Measurements from ENCODE around the gene SYNDIG1. TPM values are rescaled to one million over a fixed set of nuclear protein-coding genes. Genes with fewer than 3 reads are reported as not detected.

Gene SYNDIG1
- total RNA-seq, 2 experiments from 2014 or later = not detected

DNA sequence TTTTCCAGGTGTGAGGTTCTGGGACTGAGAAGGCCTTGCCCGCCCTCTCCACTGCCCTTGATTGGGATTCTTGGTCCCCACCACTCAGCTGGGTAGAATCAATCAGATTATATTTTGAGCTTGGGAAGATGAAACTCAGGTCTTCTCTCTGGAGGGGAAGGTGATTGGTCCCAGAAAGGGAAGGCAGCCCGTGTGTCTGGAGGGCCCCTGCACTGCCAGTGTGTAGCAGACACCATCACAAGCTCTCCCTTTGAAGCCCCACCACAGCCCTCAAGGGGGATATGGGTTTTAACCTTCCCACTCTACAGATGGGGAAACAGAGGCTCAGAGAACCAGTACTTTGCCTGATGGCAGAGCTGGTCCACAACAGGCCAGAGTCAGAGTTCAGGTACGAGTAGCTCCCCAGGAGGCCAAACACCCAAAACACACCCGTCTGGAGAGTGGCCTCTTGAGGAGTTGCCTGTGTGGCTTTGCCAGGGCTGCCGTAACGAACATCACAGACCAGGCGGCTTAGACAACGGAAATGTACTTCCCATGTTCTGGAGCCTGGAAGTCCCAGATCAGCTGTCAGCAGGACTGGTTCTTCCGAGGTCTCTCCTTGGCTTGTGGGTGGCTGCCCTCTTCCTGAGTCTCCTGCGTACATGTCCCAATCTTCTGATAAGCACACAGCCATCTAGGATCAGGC, 205.6 kb downstream of the SYNDIG1 start:
- no peaks in the 10 kb centered on the region for H3K9me3 Mint-ChIP-seq
- H3K4me3 Mint-ChIP-seq = no peak overlapping the region
- H3K27me3 Mint-ChIP-seq = no peaks in the 10 kb centered on the region
- no peak overlapping the region for H3K27ac Mint-ChIP-seq
- no peak for DNase-seq
- H3K4me1 Mint-ChIP-seq = no peaks in the 10 kb centered on the region
- H3K36me3 Mint-ChIP-seq = no peaks in the 10 kb centered on the region

GRCh38 chr20:24675651-24676352, 206.4 kb downstream of the SYNDIG1 start:
- H3K4me1 Mint-ChIP-seq = no peaks in the 10 kb centered on the region
- no peaks in the 10 kb centered on the region for H3K27me3 Mint-ChIP-seq
- no peak overlapping the region for H3K4me3 Mint-ChIP-seq
- H3K27ac Mint-ChIP-seq = no peak overlapping the region
- H3K36me3 Mint-ChIP-seq = no peaks in the 10 kb centered on the region
- DNase-seq = no peak
- no peaks in the 10 kb centered on the region for H3K9me3 Mint-ChIP-seq

DNA sequence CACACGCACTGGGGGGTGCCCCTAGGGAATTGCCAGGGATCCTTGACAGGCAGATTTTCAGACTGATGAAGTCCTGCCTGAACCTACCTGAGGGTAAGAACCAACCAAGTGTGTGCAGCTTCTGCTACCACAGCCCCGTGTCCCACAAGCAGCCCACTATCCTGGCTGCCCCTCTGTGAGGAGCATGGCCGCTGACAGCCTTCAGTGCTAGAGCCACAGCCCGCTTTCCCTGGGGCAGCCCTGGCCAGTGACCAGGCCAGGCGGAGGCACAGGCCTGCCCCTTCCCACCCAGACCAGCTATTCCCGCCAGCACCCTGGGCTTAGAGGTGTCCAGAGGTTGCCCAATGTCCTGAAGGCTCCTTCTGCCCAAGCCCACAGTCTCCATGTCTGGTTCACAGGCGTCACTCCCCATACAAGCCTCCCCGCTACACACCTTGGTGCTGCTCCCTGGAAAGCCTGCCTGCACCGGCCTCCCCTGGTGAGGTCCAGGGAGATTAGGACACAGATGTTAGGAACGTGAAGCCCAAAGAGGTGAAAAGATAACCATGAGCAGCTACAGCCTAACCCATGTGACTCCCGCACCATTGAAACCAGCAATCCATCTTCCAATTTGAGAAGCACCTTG, 207.0 kb downstream of the SYNDIG1 start:
- Mint-ChIP-seq H3K4me1 (no peaks in the 10 kb centered on the region), H3K27ac (no peak overlapping the region), H3K9me3 (no peaks in the 10 kb centered on the region), H3K4me3 (no peak overlapping the region), H3K27me3 (no peaks in the 10 kb centered on the region), H3K36me3 (no peaks in the 10 kb centered on the region)
- DNase-seq = no peak

- Mint-ChIP-seq H3K4me3 (no peak overlapping the region), H3K27me3 (no peaks in the 10 kb centered on the region), H3K4me1 (no peaks in the 10 kb centered on the region), H3K36me3 (no peaks in the 10 kb centered on the region), H3K9me3 (no peaks in the 10 kb centered on the region), H3K27ac (no peak overlapping the region)
- DNase-seq = no peak
Observed at GRCh38 chr20:24676978-24677370, 207.5 kb downstream of the SYNDIG1 start.

DNA sequence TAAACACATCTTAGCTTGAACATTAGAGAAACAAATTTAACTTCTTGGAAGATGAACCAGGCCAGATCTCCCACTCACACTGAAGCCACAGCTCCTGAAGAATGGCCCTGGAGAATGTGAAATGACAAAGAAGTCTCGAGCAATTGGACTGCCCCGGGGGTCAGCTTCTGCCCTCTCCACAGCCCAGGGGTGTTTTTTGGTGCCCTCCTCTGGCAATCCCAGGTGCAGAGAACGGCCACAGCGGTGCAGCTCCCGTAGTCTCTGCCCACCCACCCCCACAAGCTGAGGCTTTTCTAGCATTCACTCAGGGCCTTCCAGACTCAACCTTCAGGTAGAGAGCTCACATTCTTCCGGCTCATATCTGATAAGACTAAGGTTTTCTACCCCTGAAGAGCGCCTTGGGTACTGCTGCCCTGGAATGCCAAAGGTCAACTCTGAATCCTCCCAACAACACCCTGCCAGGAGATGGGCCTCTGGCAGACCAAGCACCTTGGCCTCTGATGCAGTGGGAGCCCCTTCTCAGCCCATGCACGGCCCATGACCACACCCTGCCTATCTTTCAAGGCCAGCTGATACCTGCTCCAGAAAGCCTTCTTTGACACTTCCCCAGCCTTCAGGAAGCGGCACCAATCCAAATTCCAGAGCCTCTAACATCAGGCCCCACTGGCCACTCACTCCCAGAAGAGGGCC, 208.3 kb downstream of the SYNDIG1 start:
- H3K9me3 Mint-ChIP-seq = no peaks in the 10 kb centered on the region
- H3K27ac Mint-ChIP-seq = no peak overlapping the region
- no peaks in the 10 kb centered on the region for H3K27me3 Mint-ChIP-seq
- no peak for DNase-seq
- no peaks in the 10 kb centered on the region for H3K4me1 Mint-ChIP-seq
- no peak overlapping the region for H3K4me3 Mint-ChIP-seq
- H3K36me3 Mint-ChIP-seq = no peaks in the 10 kb centered on the region

DNA sequence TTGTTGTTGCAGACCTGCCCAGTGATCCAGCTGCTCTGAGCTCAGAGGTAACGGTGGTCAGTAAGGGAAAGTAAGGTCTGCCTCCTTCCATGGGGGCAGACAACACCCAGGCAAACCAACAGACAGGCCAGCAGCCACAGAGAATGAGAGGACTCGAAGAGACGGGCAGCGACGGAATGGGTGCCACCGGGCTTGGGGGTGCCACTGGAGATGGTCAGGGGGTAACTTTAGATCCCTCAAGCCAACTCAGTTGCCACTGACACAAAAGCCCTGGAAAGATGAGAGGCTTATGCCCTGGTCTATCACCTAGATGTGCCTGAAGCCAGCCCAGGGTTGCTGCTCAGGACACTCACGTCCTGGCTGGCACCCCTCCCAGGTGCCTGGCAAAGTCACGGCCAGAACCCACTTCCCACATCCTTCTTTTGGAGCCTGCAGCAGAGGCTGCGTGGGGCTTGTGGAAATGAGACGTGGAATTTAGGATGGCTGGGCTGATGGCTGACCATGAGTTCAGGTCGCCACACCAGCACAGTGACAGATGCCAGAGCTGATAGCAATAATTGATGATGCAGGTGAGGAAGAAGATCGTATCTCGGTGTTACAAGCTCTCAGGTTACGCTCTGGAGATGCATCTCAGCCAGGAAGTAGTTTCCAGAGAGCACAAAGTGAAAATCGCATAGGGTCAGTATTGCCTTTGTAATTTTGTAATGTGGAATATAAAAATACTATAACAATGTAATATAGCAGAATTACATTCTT, 209.1 kb downstream of the SYNDIG1 start:
- Mint-ChIP-seq H3K9me3 (no peaks in the 10 kb centered on the region), H3K36me3 (no peaks in the 10 kb centered on the region), H3K4me3 (no peak overlapping the region), H3K27ac (no peak overlapping the region), H3K27me3 (no peaks in the 10 kb centered on the region), H3K4me1 (peaks cover 2% of the 10 kb centered on the region)
- DNase-seq = no peak

DNA sequence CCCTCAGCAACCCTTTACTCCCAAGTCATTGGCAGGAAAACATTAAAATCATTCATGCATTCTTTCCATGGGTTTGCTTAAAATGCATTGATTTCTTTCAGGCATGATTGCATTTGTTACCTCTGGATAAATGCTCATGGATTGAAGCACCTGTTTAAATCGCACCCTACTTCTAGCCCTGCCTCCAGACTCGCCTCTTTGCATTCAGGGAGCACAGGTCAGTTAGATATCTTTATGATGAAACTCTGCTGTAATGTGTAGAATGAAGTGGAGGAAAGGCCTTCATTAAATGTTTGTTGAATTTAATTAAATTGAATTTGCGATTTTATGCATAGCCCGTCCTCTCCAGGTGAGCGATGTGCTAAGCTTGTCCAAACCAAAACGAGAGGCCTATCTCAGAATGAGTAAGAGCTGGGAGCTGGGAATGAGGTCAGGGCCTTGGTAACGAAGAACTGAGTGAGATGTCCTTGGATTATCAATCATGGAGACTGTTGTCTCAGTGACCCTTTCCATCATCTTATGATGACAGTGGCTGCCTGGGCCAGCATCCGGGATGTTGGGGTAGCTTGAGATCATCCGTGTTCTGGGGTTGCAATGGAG, 210.1 kb downstream of the SYNDIG1 start:
- no peak for DNase-seq
- no peak overlapping the region for H3K4me3 Mint-ChIP-seq
- H3K4me1 Mint-ChIP-seq = peaks cover 3% of the 10 kb centered on the region
- H3K36me3 Mint-ChIP-seq = no peaks in the 10 kb centered on the region
- no peaks in the 10 kb centered on the region for H3K9me3 Mint-ChIP-seq
- no peak overlapping the region for H3K27ac Mint-ChIP-seq
- no peaks in the 10 kb centered on the region for H3K27me3 Mint-ChIP-seq

DNA sequence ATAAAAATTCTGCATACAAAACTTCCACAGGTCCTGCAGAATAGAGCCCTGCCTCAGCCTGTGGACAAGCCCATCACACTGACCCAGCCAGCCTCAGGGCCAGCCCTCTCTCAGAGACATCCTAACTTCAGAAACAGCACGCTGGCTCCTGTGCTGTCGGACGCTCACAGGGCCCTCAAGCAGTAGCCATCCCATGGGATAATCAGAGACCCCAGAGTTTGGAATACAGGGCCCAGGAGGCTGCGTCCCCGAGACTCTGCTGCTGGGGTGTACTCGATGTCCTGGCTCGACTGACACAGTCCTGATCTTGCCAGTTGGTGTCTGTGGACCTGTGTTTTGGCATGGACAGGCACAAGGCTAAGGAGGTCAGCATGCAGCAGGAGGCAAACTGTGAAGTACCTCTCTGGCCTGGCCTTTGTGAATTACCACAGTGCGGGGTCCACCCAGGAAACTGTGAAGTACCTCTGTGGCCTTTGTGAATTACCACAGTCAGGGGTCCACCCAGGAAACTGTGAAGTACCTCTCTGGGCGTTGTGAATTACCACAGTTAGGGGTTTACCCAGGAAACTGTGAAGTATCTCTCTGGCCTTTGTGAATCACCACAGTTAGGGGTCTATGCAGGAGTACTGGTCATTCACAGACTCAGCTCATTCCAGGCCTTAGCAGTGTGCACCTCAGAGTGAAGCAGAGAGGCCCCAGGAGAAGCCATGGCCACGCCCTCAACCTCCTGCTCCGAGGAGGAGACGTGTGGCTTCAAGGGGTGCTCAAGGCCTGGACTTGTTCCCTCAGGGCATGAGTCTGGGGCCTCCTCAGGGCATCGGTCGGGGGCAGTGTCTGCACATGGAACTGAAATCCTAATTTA, 212.4 kb downstream of the SYNDIG1 start:
- H3K4me3 Mint-ChIP-seq = no peak overlapping the region
- no peaks in the 10 kb centered on the region for H3K36me3 Mint-ChIP-seq
- no peaks in the 10 kb centered on the region for H3K9me3 Mint-ChIP-seq
- H3K27me3 Mint-ChIP-seq = no peaks in the 10 kb centered on the region
- DNase-seq = no peak
- H3K27ac Mint-ChIP-seq = no peak overlapping the region
- H3K4me1 Mint-ChIP-seq = peaks cover 3% of the 10 kb centered on the region

DNA sequence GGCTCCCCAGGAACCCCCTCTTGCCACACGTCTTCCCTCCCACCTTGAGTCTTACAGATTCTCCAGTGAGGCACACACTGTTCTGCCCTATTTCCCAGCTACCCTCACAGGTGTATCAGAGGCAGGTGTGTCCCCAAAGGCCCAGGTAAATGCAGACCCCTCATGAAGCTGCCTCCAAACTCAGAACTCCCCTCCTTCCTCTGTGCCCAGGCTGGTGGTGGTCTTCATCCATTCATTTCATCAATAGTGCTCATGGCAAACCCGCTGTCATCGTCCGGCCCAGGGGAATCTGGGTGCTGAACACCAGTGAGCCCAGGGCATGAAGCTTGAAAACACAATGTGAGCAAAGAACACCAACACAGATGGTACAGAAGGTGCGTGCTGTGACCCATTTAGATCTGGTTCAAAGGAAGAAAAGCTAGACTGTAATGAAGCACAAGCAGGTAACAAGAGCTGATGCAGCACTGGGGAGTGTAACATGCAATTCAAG, 213.1 kb downstream of the SYNDIG1 start:
- Mint-ChIP-seq H3K9me3 (no peaks in the 10 kb centered on the region), H3K27ac (no peak overlapping the region), H3K4me3 (no peak overlapping the region), H3K4me1 (peaks cover 3% of the 10 kb centered on the region), H3K27me3 (no peaks in the 10 kb centered on the region), H3K36me3 (no peaks in the 10 kb centered on the region)
- no peak for DNase-seq

GRCh38 chr20:24683676-24684075, 214.2 kb downstream of the SYNDIG1 start:
- Mint-ChIP-seq H3K27me3 (no peaks in the 10 kb centered on the region), H3K4me1 (peaks cover 3% of the 10 kb centered on the region), H3K4me3 (no peak overlapping the region), H3K36me3 (no peaks in the 10 kb centered on the region), H3K9me3 (no peaks in the 10 kb centered on the region), H3K27ac (no peak overlapping the region)
- no peak for DNase-seq

DNA sequence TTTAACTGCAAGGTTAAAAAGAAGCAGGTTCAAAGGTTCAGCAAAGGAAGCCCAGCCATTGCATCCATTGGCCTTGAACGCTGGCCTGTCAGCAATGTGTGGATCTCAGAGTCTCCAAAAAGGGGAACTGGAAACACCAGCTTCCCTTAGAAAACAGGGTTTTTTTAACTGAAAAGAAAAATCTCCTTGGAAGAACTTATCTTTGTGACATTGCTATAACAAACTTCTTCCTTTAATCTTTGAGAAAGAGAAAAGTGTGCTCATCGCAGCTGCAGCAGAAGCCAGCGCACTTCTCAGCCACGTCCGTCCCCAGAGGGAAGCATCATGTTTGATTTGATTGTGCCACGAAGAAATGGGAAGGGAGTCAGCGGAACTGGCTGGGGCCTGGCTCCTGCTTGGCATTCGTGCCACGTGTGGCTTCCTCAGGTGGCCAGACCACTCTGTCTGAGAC, 215.0 kb downstream of the SYNDIG1 start:
- H3K4me3 Mint-ChIP-seq = no peak overlapping the region
- no peaks in the 10 kb centered on the region for H3K36me3 Mint-ChIP-seq
- peaks cover 3% of the 10 kb centered on the region for H3K4me1 Mint-ChIP-seq
- no peaks in the 10 kb centered on the region for H3K9me3 Mint-ChIP-seq
- H3K27me3 Mint-ChIP-seq = no peaks in the 10 kb centered on the region
- no peak overlapping the region for H3K27ac Mint-ChIP-seq
- DNase-seq = no peak

DNA sequence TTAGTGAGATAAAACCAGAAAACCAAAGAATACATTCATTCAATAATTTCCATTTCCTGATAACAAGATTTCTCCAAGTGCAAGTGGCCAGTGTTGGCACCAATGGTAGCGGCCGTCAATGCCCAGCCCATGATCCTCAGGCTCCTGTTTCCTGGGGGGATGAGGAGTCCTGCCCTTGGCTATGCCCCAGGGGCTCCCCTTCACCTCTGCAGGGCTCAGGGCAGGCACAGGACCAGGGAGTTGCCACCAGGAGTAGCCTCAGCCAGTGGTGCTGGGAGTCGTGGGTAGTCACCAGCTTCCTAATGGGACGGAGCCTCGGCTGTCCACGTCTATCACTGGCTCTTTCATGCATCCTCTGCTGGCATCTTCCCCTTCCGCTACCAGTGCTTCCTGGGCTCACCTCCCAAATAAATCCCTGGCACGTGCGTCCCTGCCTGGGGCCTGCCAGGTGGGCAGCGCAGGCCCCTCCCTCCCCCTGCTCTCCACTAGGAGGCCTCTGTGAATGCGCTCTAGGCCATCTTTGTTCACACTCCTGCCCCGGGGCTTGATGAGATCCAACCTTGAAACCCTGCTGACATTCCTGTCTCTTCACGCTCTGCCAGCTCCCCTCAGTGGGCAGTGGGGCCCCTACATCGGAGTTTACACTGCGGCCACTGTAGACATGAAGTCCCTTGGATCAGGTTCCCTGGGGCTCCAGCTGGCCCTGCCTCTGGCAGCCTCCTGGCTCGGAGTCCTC, 215.7 kb downstream of the SYNDIG1 start:
- Mint-ChIP-seq H3K9me3 (no peaks in the 10 kb centered on the region), H3K4me1 (peaks cover 3% of the 10 kb centered on the region), H3K27ac (no peak overlapping the region), H3K36me3 (no peaks in the 10 kb centered on the region), H3K4me3 (no peak overlapping the region), H3K27me3 (no peaks in the 10 kb centered on the region)
- no peak for DNase-seq

DNA sequence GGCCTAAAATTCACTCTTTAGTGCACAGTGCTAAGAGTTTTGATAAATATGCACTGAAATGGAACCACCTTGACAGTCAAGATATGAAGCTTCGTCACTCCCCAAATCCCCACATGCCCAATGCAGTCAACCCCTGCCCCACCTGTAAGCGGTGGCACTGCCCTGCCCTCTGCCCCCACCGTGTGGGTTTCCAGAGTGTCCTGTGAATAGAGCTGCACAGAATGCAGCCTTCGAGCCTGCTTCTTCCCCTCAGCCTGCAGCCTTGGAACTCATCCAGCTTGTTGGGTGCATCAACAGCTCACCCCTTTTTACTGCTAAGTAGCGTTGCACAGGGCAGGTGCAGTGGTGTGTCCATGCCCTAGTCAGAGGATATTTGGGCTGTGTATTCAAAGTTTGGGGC, 216.3 kb downstream of the SYNDIG1 start:
- Mint-ChIP-seq H3K4me3 (no peak overlapping the region), H3K9me3 (no peaks in the 10 kb centered on the region), H3K27ac (no peak overlapping the region), H3K36me3 (no peaks in the 10 kb centered on the region), H3K27me3 (no peaks in the 10 kb centered on the region), H3K4me1 (peaks cover 3% of the 10 kb centered on the region)
- no peak for DNase-seq

All from activated naive CD8-positive, alpha-beta T cell treated with anti-CD3 and anti-CD28 coated beads for 36 hours (primary cell).